Cardiac muscle cell (in vitro differentiated cells and primary cell): ENCODE results near the gene ADAMTS2. TPM values are rescaled to one million over a fixed set of nuclear protein-coding genes. Genes with fewer than 3 reads are reported as not detected.

Source experiments
- DNase-seq, 2 donors: peaks; one replicate each; pipeline versions ENCODE4 v3.0.0 to v3.0.0-alpha.2; 2010 to 2017; ENCODE audit warnings: low read depth in 1 of 2, low spot score in 1 of 2
- H3K27ac ChIP-seq: fragments of 200-600 bp; sonication (generic); 2 replicates; pipeline ENCODE4 v1.5.1; 2016
- H3K27me3 ChIP-seq: fragments of 200-600 bp; sonication (generic); 2 replicates; pipeline ENCODE4 v1.6.0; 2016; ENCODE audit warnings: control low read depth
- H3K36me3 ChIP-seq: fragments of 200-600 bp; sonication (generic); 2 replicates; pipeline ENCODE4 v1.5.1; 2016; ENCODE audit warnings: control low read depth
- H3K4me1 ChIP-seq: fragments of 200-600 bp; sonication (generic); 2 replicates; pipeline ENCODE4 v1.8.1; 2017; ENCODE audit warnings: low read depth, mild to moderate bottlenecking, mixed run types
- H3K4me3 ChIP-seq: fragments of 200-600 bp; sonication (generic); 2 replicates; pipeline ENCODE4 v1.5.1; 2016; ENCODE audit warnings: mild to moderate bottlenecking
- H3K9me3 ChIP-seq: fragments of 200-600 bp; sonication (generic); 2 replicates; pipeline ENCODE4 v1.5.1; 2017; ENCODE audit warnings: low read depth, mild to moderate bottlenecking, control low read depth
- CTCF ChIP-seq: IDR thresholded peaks from 2 replicates; pipeline ENCODE4 v1.5.1; 2012; ENCODE audit warnings: low read depth, mild to moderate bottlenecking, low read length
- polyA plus RNA-seq: library from polyadenylated mRNA; unstranded; fragments of >200 nt; fragmentation: Nextera tagmentation; extraction: Ambion mirVana; gene quantifications from 2 replicates; pipeline ENCODE4 v1.2.1, GENCODE V29; 2016
- total RNA-seq: library from RNA; depleted of rRNA; stranded (reverse); fragments of >200 nt; gene quantifications from 2 replicates; pipeline ENCODE4 v1.2.3, GENCODE V29; 2016

The ADAMTS2 gene
- total and polyA plus RNA-seq, 2 experiments from 2014 or later, result 3.1 to 8.8 TPM

- TF ChIP-seq CTCF, result no peak
- Histone ChIP-seq H3K27ac (no peak overlapping the region), H3K4me3 (no peak overlapping the region), H3K36me3 (no peaks in the 10 kb centered on the region), H3K9me3 (no peaks in the 10 kb centered on the region), H3K4me1 (peaks cover 3% of the 10 kb centered on the region), H3K27me3 (no peaks in the 10 kb centered on the region)
- DNase-seq, result no peak
These were observed 150.9 kb downstream of the ADAMTS2 start for GRCh38 chr5:179194201-179194910.

- Histone ChIP-seq H3K4me1 (peaks cover under 1% of the 10 kb centered on the region), H3K27me3 (no peaks in the 10 kb centered on the region), H3K27ac (no peak overlapping the region), H3K36me3 (no peaks in the 10 kb centered on the region), H3K4me3 (no peak overlapping the region), H3K9me3 (no peaks in the 10 kb centered on the region)
- no peak for DNase-seq
- no peak for TF ChIP-seq CTCF
These were observed 151.5 kb downstream of the ADAMTS2 start for GRCh38 chr5:179193746-179194145.

GRCh38 chr5:179192891-179193470, 152.3 kb downstream of the ADAMTS2 start:
- Histone ChIP-seq H3K27me3 (no peaks in the 10 kb centered on the region), H3K27ac (no peak overlapping the region), H3K4me3 (no peak overlapping the region), H3K4me1 (no peaks in the 10 kb centered on the region), H3K36me3 (no peaks in the 10 kb centered on the region), H3K9me3 (no peaks in the 10 kb centered on the region)
- no peak for TF ChIP-seq CTCF
- DNase-seq, result no peak

- Histone ChIP-seq H3K36me3 (no peaks in the 10 kb centered on the region), H3K27ac (no peak overlapping the region), H3K4me3 (no peak overlapping the region), H3K9me3 (no peaks in the 10 kb centered on the region), H3K27me3 (no peaks in the 10 kb centered on the region), H3K4me1 (no peaks in the 10 kb centered on the region)
- DNase-seq, result no peak
- TF ChIP-seq CTCF, result no peak
These were observed 152.9 kb downstream of the ADAMTS2 start for GRCh38 chr5:179192185-179192890.

GRCh38 chr5:179191506-179192184, 153.6 kb downstream of the ADAMTS2 start:
- no peaks in the 10 kb centered on the region for H3K4me1 ChIP-seq

More at GRCh38 chr5:179191506-179192184, 153.6 kb downstream of the ADAMTS2 start:
- H3K27ac ChIP-seq, result no peak overlapping the region
- H3K27me3 ChIP-seq, result no peaks in the 10 kb centered on the region
- H3K9me3 ChIP-seq, result no peaks in the 10 kb centered on the region
- H3K36me3 ChIP-seq, result no peaks in the 10 kb centered on the region
- TF ChIP-seq CTCF, result no peak
- H3K4me3 ChIP-seq, result no peak overlapping the region
- DNase-seq, result no peak
